GM12874 (cell line): ENCODE results near the gene TFB2M.

Source experiments
- CTCF ChIP-seq: IDR thresholded peaks from 2 replicates; pipeline ENCODE4 v1.5.1; 2011; ENCODE audit warnings: low read depth, mild to moderate bottlenecking, control low read depth, low read length, moderate library complexity; ENCODE audit not compliant: insufficient read depth

Gene TFB2M

GRCh38 chr1:246580497-246581370 is 14.7 kb upstream of the TFB2M start:
- no peak for TF ChIP-seq CTCF

GRCh38 chr1:246579818-246580217 is 13.8 kb upstream of the TFB2M start:
- no peak for TF ChIP-seq CTCF

GRCh38 chr1:246577720-246578106 is 11.7 kb upstream of the TFB2M start:
- no peak for TF ChIP-seq CTCF

GRCh38 chr1:246577082-246577719 is 11.1 kb upstream of the TFB2M start:
- TF ChIP-seq CTCF, result no peak

- no peak for TF ChIP-seq CTCF
These were observed 10.6 kb upstream of the TFB2M start for GRCh38 chr1:246576709-246577032.

GRCh38 chr1:246573491-246573890 is 7.4 kb upstream of the TFB2M start:
- TF ChIP-seq CTCF, result no peak

- no peak for TF ChIP-seq CTCF
These were observed 6.7 kb upstream of the TFB2M start for GRCh38 chr1:246572785-246573184.
